Mammary epithelial cell (primary cell): ENCODE results near the gene KAT8.

Source experiments
- EZH2 ChIP-seq: IDR thresholded peaks from 2 replicates; pipeline ENCODE4 v1.6.1; 2012; ENCODE audit warnings: low read length, inconsistent platforms, borderline replicate concordance
- TF ChIP-seq, protein P1 (sequence below), 2 donors: IDR thresholded peaks in 1 of 2; conservative IDR thresholded peaks in 1 of 2; 2 replicates each; pipeline ENCODE4 v1.5.1; 2011 to 2012; ENCODE audit warnings: inconsistent platforms in 2 of 2, low read length in 2 of 2, mild to moderate bottlenecking in 2 of 2, control low read depth in 1 of 2, low read depth in 1 of 2; ENCODE audit not compliant: insufficient read depth in 1 of 2; ENCODE audit errors: extremely low read depth in 1 of 2

DNA sequence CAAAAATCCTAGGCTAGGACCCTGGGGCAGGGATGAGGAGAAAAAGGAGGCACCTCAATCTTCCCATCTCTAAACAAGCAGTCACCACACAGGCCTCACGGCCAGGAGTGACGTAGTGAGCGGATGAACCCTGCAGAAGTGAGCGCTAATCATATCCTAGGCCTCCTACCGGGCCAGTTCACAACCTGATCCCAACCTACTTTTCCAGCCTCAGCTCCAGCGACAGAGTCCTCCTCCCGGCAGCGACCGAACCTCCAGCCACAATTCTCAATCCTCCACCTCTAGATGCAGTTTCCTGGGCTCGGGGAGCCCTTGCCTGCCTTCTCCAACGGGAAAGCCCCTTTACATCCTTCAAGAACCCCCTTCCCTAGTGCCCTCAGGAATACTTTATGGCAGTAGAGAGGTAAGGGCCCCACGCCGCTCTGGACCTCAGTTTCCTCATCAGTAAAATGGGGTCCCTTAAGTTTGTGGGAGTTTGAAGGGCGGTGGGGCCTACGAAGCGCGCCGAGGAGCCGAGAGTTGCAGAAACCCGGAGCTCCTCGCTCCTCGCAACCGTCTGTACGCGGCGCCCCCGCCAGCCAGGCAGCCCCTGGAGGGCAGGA, 44.8 kb upstream of the KAT8 start:
- TF ChIP-seq, protein P1, sequence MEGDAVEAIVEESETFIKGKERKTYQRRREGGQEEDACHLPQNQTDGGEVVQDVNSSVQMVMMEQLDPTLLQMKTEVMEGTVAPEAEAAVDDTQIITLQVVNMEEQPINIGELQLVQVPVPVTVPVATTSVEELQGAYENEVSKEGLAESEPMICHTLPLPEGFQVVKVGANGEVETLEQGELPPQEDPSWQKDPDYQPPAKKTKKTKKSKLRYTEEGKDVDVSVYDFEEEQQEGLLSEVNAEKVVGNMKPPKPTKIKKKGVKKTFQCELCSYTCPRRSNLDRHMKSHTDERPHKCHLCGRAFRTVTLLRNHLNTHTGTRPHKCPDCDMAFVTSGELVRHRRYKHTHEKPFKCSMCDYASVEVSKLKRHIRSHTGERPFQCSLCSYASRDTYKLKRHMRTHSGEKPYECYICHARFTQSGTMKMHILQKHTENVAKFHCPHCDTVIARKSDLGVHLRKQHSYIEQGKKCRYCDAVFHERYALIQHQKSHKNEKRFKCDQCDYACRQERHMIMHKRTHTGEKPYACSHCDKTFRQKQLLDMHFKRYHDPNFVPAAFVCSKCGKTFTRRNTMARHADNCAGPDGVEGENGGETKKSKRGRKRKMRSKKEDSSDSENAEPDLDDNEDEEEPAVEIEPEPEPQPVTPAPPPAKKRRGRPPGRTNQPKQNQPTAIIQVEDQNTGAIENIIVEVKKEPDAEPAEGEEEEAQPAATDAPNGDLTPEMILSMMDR (conservative IDR thresholded peaks at IDR 0.05 in 1 of 2, IDR thresholded peaks at IDR 0.05 in 1 of 2; ENCODE audit: extremely low read depth in 1 of 2, insufficient read depth in 1 of 2, low read depth in 1 of 2, low read length in 2 of 2) = no peak
- no peak for TF ChIP-seq EZH2
